Medulla oblongata (tissue), 1 donor: ENCODE results near the gene FXYD2.

Experiments
- DNase-seq: peaks from one replicate; pipeline ENCODE4 v3.0.0-alpha.2; 2015; ENCODE audit errors: extremely low spot score

FXYD2 gene

GRCh38 chr11:117835576-117835975, 11.0 kb upstream of the FXYD2 start:
- DNase-seq, result no peak

GRCh38 chr11:117834838-117835443, 10.4 kb upstream of the FXYD2 start:
- no peak for DNase-seq

- DNase-seq, result no peak
Observed at GRCh38 chr11:117834068-117834810, 9.7 kb upstream of the FXYD2 start.

- DNase-seq, result no peak
Observed at GRCh38 chr11:117833401-117833891, 8.9 kb upstream of the FXYD2 start.

GRCh38 chr11:117832511-117832910, 8.0 kb upstream of the FXYD2 start:
- no peak for DNase-seq

GRCh38 chr11:117831661-117832415, 7.3 kb upstream of the FXYD2 start:
- DNase-seq, result no peak

GRCh38 chr11:117830674-117831351, 6.3 kb upstream of the FXYD2 start:
- DNase-seq, result no peak

- DNase-seq, result no peak
Observed at GRCh38 chr11:117830072-117830471, 5.5 kb upstream of the FXYD2 start.

GRCh38 chr11:117829369-117829725, 4.8 kb upstream of the FXYD2 start:
- DNase-seq, result no peak

GRCh38 chr11:117828611-117829368, 4.2 kb upstream of the FXYD2 start:
- no peak for DNase-seq

- DNase-seq, result no peak
Observed at GRCh38 chr11:117827521-117828511, 3.3 kb upstream of the FXYD2 start.

- DNase-seq, result no peak
Observed at GRCh38 chr11:117826832-117827231, 2.3 kb upstream of the FXYD2 start.

GRCh38 chr11:117826190-117826570, 1.6 kb upstream of the FXYD2 start:
- no peak for DNase-seq

GRCh38 chr11:117825538-117826189, 1.1 kb upstream of the FXYD2 start:
- DNase-seq, result no peak

- DNase-seq, result no peak
Observed at GRCh38 chr11:117823946-117824420, 561 bp downstream of the FXYD2 start.

- no peak for DNase-seq
Observed at GRCh38 chr11:117823294-117823945, 1.1 kb downstream of the FXYD2 start.

GRCh38 chr11:117822074-117823033, 2.2 kb downstream of the FXYD2 start:
- no peak for DNase-seq

- DNase-seq, result no peak
Observed at GRCh38 chr11:117821431-117821830, 3.1 kb downstream of the FXYD2 start.
